Epithelial cell of prostate (primary cell): ENCODE results near the gene LRRK1.

Source experiments
- DNase-seq: peaks from one replicate; pipeline ENCODE4 v3.0.0-alpha.2; 2011; ENCODE audit warnings: low read depth, low spot score
- H3K27ac ChIP-seq: fragments of 450-650 bp; 2 replicates; pipeline ENCODE4 v1.5.1; 2017; ENCODE audit warnings: mild to moderate bottlenecking

Gene LRRK1

GRCh38 chr15:101033801-101034200, 114.6 kb downstream of the LRRK1 start:
- H3K27ac ChIP-seq, result no peak overlapping the region
- DNase-seq, result no peak

- no peak for DNase-seq
- no peak overlapping the region for H3K27ac ChIP-seq
Observed at GRCh38 chr15:101035611-101036010, 116.5 kb downstream of the LRRK1 start.

- H3K27ac ChIP-seq, result no peak overlapping the region
- DNase-seq, result no peak
Observed at GRCh38 chr15:101036189-101036588, 117.0 kb downstream of the LRRK1 start.

- H3K27ac ChIP-seq, result no peak overlapping the region
- no peak for DNase-seq
Observed at GRCh38 chr15:101037090-101037830, 118.1 kb downstream of the LRRK1 start.

- no peak for DNase-seq
- no peak overlapping the region for H3K27ac ChIP-seq
Observed at GRCh38 chr15:101038327-101039003, 119.3 kb downstream of the LRRK1 start.

- H3K27ac ChIP-seq, result no peak overlapping the region
Observed at GRCh38 chr15:101039461-101039860, 120.3 kb downstream of the LRRK1 start.

GRCh38 chr15:101042320-101042719, 123.2 kb downstream of the LRRK1 start:
- no peak overlapping the region for H3K27ac ChIP-seq
- DNase-seq, result no peak

More at GRCh38 chr15:101039461-101039860, 120.3 kb downstream of the LRRK1 start:
- DNase-seq, result no peak

- H3K27ac ChIP-seq, result no peak overlapping the region
- no peak for DNase-seq
Observed at GRCh38 chr15:101043011-101043410, 123.9 kb downstream of the LRRK1 start.

GRCh38 chr15:101043911-101044624, 124.9 kb downstream of the LRRK1 start:
- DNase-seq, result no peak
- H3K27ac ChIP-seq, result no peak overlapping the region

GRCh38 chr15:101044625-101045235, 125.6 kb downstream of the LRRK1 start:
- no peak overlapping the region for H3K27ac ChIP-seq
- DNase-seq, result no peak

GRCh38 chr15:101045236-101045646, 126.1 kb downstream of the LRRK1 start:
- no peak for DNase-seq
- no peak overlapping the region for H3K27ac ChIP-seq

GRCh38 chr15:101045835-101046691, 126.9 kb downstream of the LRRK1 start:
- no peak overlapping the region for H3K27ac ChIP-seq
- no peak for DNase-seq

- DNase-seq, result no peak
- H3K27ac ChIP-seq, result no peak overlapping the region
Observed at GRCh38 chr15:101046826-101047225, 127.7 kb downstream of the LRRK1 start.

- DNase-seq, result no peak
- H3K27ac ChIP-seq, result no peak overlapping the region
Observed at GRCh38 chr15:101047301-101047781, 128.2 kb downstream of the LRRK1 start.

- H3K27ac ChIP-seq, result no peak overlapping the region
- no peak for DNase-seq
Observed at GRCh38 chr15:101048176-101048575, 129.0 kb downstream of the LRRK1 start.

- no peak overlapping the region for H3K27ac ChIP-seq
Observed at GRCh38 chr15:101048581-101049030, 129.4 kb downstream of the LRRK1 start.

GRCh38 chr15:101049282-101049681, 130.1 kb downstream of the LRRK1 start:
- no peak for DNase-seq
- H3K27ac ChIP-seq, result no peak overlapping the region

More at GRCh38 chr15:101048581-101049030, 129.4 kb downstream of the LRRK1 start:
- no peak for DNase-seq

GRCh38 chr15:101049856-101050622, 130.9 kb downstream of the LRRK1 start:
- no peak for DNase-seq
- H3K27ac ChIP-seq, result no peak overlapping the region
